Uterus (tissue), 2 donors: ENCODE results near the gene TMCO6.

Experiments
- CTCF ChIP-seq, 4 experiments: fragments of 200-600 bp in 2 of 4; fragments of 450-650 bp in 2 of 4; sonication (generic) in 2 of 4; IDR thresholded peaks; one replicate each; pipeline ENCODE4 v1.5.1; 2016 to 2019; ENCODE audit warnings: antibody characterized with exemption in 4 of 4, mild to moderate bottlenecking in 2 of 4, moderate library complexity in 1 of 4
- POLR2A ChIP-seq, 2 donors: fragments of 450-650 bp; IDR thresholded peaks; one replicate each; pipeline ENCODE4 v1.6.1; 2016; ENCODE audit warnings: antibody characterized with exemption in 2 of 2, mild to moderate bottlenecking in 1 of 2, moderate library complexity in 1 of 2

- TF ChIP-seq POLR2A (IDR thresholded peaks at IDR 0.05) (no peak), CTCF (IDR thresholded peaks at IDR 0.05) (no peak)
Measured at GRCh38 chr5:140603734-140604133, 35.5 kb upstream of the TMCO6 start.
